HG03558 (cell line): ENCODE data around the gene ZNF454.

Experiments used
- ATAC-seq: cut with Tn5 transposase; IDR thresholded peaks from one replicate; pipeline ENCODE4 v1.9.1; 2021; ENCODE audit warnings: moderate number of reproducible peaks; ENCODE audit not compliant: unreplicated experiment; ENCODE audit errors: extremely low read depth

Gene ZNF454

DNA sequence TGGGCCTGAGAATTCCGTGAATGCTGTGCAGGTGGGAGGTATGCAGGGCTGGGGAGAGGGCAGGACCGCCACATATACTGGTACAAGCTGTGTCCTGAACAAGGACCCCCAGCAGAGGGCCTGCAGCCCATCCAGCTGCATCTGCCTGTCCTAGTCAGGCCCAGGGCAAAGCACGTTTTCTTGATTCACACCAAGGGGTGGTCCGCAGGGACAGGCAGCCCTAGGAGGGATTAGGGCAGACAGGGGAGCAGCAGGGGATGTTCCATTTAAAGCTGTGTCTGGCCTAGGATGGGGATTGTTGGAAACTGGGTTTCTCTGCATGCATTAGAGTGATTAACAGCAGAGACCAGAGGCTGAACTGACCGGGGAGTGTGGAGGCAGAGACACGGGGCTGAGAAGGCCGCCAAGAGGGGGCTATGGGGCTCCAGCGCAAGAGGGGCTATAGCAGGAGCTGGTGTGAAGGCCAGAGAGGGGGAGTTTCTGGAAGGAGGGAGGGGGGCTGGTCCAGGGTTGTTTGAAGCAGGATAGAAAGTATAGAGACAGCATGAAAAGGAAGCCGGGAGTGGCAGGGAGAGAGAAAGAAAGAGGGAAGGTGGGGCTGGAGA lies 51.4 kb downstream of the ZNF454 start:
- no peak for ATAC-seq

GRCh38 chr5:178993236-178993765 lies 52.3 kb downstream of the ZNF454 start:
- ATAC-seq = no peak

DNA sequence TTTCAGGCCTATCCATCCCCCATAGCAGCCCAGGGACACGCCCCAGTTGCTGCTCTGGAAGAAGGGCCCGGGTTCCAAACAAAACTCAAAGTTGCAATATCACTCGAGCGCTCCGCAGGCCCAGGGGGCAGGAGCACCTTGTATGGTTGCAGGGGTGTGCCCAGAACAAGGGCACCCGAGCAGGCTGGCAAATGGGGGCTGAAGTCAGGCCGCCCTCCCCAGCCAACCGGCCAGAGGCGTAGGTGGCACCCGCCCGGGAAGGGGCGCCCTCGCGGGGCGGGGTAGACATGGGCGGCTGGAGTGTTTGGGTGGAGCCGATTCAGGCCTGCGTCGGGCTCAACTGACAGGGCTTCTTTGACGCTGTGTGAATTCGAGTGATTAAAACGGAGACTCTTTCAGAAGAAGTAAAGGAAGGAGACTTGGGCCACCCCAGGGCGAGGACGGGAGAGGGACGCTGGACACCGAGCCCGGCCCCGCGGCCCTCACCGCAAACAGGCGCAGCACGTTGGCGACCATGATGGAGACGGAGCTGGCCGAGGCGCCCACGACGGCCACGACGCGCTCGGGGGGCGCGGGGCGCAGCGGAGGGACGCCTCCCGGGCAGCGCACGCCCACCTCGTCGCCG lies 53.1 kb downstream of the ZNF454 start:
- ATAC-seq = no peak

- ATAC-seq = no peak
Measured at GRCh38 chr5:178994580-178995340, 53.8 kb downstream of the ZNF454 start, which contains the start of gene GRM6. Gene GRM6 (minus strand): TSS chr5:178995320. CDS start chr5:178994944, 376 bp downstream.

GRCh38 chr5:178995341-178995690 lies 54.3 kb downstream of the ZNF454 start:
- ATAC-seq = no peak

DNA sequence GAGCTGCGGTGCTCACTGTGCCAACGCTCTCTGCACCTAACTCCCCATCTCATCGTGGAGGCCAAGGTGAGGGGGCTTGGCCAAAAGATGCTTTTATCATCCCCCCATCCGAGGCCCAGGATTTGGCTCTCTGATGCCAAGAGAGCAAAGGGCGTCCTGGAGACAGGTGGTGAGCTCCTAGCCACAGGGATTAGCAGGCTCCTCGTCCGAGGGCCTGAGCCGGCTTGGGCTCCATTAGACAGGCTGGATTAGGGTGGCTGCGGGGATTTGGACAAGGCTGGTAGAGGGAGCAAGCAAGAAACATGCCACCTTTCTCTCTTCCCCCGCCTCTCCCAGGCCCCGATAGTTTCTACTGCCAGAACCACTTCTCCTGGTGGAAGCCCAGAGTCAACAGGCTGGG lies 55.2 kb downstream of the ZNF454 start:
- no peak for ATAC-seq

GRCh38 chr5:178997191-178997590 lies 56.2 kb downstream of the ZNF454 start:
- no peak for ATAC-seq

GRCh38 chr5:178998441-178998840 lies 57.4 kb downstream of the ZNF454 start:
- ATAC-seq = no peak

GRCh38 chr5:179006564-179006963 lies 65.6 kb downstream of the ZNF454 start:
- no peak for ATAC-seq

GRCh38 chr5:179008667-179009066 lies 67.7 kb downstream of the ZNF454 start:
- ATAC-seq = no peak
